GM18520 (cell line): ENCODE measurements around the gene PTPRT.

ENCODE experiments used
- ATAC-seq: cut with Tn5 transposase; IDR thresholded peaks from one replicate; pipeline ENCODE4 v1.9.1; 2021; ENCODE audit not compliant: unreplicated experiment

PTPRT gene

GRCh38 chr20:42346189-42347170 is 843.2 kb downstream of the PTPRT start:
- no peak for ATAC-seq

GRCh38 chr20:42341654-42342053 is 848.1 kb downstream of the PTPRT start:
- no peak for ATAC-seq

GRCh38 chr20:42340368-42340767 is 849.3 kb downstream of the PTPRT start:
- no peak for ATAC-seq

GRCh38 chr20:42338294-42339201 is 851.2 kb downstream of the PTPRT start:
- no peak for ATAC-seq

GRCh38 chr20:42336576-42336975 is 853.1 kb downstream of the PTPRT start:
- no peak for ATAC-seq

GRCh38 chr20:42319252-42320013 is 870.3 kb downstream of the PTPRT start:
- ATAC-seq = no peak

GRCh38 chr20:42313704-42314103 is 876.0 kb downstream of the PTPRT start:
- ATAC-seq = no peak

- no peak for ATAC-seq
Observed at GRCh38 chr20:42309050-42309449, 880.7 kb downstream of the PTPRT start.

GRCh38 chr20:42308171-42308570 is 881.5 kb downstream of the PTPRT start:
- no peak for ATAC-seq

GRCh38 chr20:42295592-42295991 is 894.1 kb downstream of the PTPRT start:
- no peak for ATAC-seq

GRCh38 chr20:42294976-42295375 is 894.7 kb downstream of the PTPRT start:
- ATAC-seq = no peak

GRCh38 chr20:42281801-42282200 is 907.9 kb downstream of the PTPRT start:
- ATAC-seq = no peak

GRCh38 chr20:42276718-42277602 is 912.7 kb downstream of the PTPRT start:
- ATAC-seq = no peak

- ATAC-seq = no peak
Observed at GRCh38 chr20:42274986-42275385, 914.7 kb downstream of the PTPRT start.

- ATAC-seq = no peak
Observed at GRCh38 chr20:42272516-42272915, 917.2 kb downstream of the PTPRT start.

- no peak for ATAC-seq
Observed at GRCh38 chr20:42270539-42270938, 919.2 kb downstream of the PTPRT start.

- ATAC-seq = no peak
Observed at GRCh38 chr20:42267793-42268384, 921.8 kb downstream of the PTPRT start.

GRCh38 chr20:42261766-42262270 is 927.9 kb downstream of the PTPRT start:
- no peak for ATAC-seq

GRCh38 chr20:42260184-42260583 is 929.5 kb downstream of the PTPRT start:
- no peak for ATAC-seq
